Caki2 (cell line): ENCODE data around the gene RAD50. TPM values are rescaled to one million over a fixed set of nuclear protein-coding genes. Genes with fewer than 3 reads are reported as not detected.

Experiments
- DNase-seq: peaks from one replicate; pipeline ENCODE4 v3.0.0-alpha.2; 2015; ENCODE audit warnings: low read depth
- in situ Hi-C: cut with HindIII; loops from 2 replicates; pipeline ENCODE4 v1.10.0; 2016; ENCODE audit warnings: low sequenced_read_pairs, low pct_unique_long_range_greater_than_20kb, mixed read lengths
- total RNA-seq: library from RNA; depleted of rRNA; stranded (reverse); fragments of >200 nt; shearing (Covaris generic); gene quantifications from 2 replicates; pipeline ENCODE4 v1.2.3, GENCODE V29; 2014; ENCODE audit warnings: low replicate concordance

RAD50 gene
- total RNA-seq, 1 experiment from 2014 or later: 19.6 TPM

GRCh38 chr5:132653716-132654115 lies 96.9 kb downstream of the RAD50 start:
- in situ Hi-C loops: no loop called here
- no peak for DNase-seq

GRCh38 chr5:132655821-132656773 lies 99.3 kb downstream of the RAD50 start:
- no peak for DNase-seq

GRCh38 chr5:132656774-132657355 lies 100.1 kb downstream of the RAD50 start:
- in situ Hi-C loops: no loop called here

More at GRCh38 chr5:132655821-132656773, 99.3 kb downstream of the RAD50 start:
- in situ Hi-C loops: no loop called here

GRCh38 chr5:132657676-132658380 lies 101.1 kb downstream of the RAD50 start, which contains the start of gene IL13:
IL13 (plus strand) TSS chr5:132658173; CDS start chr5:132658187, 14 bp downstream.
- DNase-seq: no peak
- in situ Hi-C loops: no loop called here

More at GRCh38 chr5:132656774-132657355, 100.1 kb downstream of the RAD50 start:
- no peak for DNase-seq

- DNase-seq: no peak
Observed at GRCh38 chr5:132658381-132659302, 101.9 kb downstream of the RAD50 start.

GRCh38 chr5:132659598-132660493 lies 103.1 kb downstream of the RAD50 start:
- in situ Hi-C loops: no loop called here
- DNase-seq: no peak

More at GRCh38 chr5:132658381-132659302, 101.9 kb downstream of the RAD50 start:
- in situ Hi-C loops: no loop called here

- no peak for DNase-seq
- in situ Hi-C loops: no loop called here
Observed at GRCh38 chr5:132661231-132662003, 104.6 kb downstream of the RAD50 start.

GRCh38 chr5:132662004-132662401 lies 105.2 kb downstream of the RAD50 start:
- in situ Hi-C loops: no loop called here
- DNase-seq: no peak

- no peak for DNase-seq
- in situ Hi-C loops: no loop called here
Observed at GRCh38 chr5:132662925-132663770, 106.4 kb downstream of the RAD50 start.

- in situ Hi-C loops: no loop called here
- no peak for DNase-seq
Observed at GRCh38 chr5:132663771-132664695, 107.3 kb downstream of the RAD50 start.

- in situ Hi-C loops: no loop called here
Observed at GRCh38 chr5:132664696-132665209, 108.0 kb downstream of the RAD50 start.

GRCh38 chr5:132665574-132666080 lies 108.8 kb downstream of the RAD50 start:
- in situ Hi-C loops: no loop called here
- DNase-seq: no peak

More at GRCh38 chr5:132664696-132665209, 108.0 kb downstream of the RAD50 start:
- no peak for DNase-seq

GRCh38 chr5:132666310-132667123 lies 109.7 kb downstream of the RAD50 start:
- in situ Hi-C loops: no loop called here
- no peak for DNase-seq
